ENCODE data around the gene MMP14.

GRCh38 chr14:22887260-22887989 lies 51.0 kb downstream of the MMP14 start:
- TF ChIP-seq CTCF (conservative IDR thresholded peaks at IDR 0.05; ENCODE audit: low read length): no peak
- no peak for TF ChIP-seq EZH2phosphoT487 (IDR thresholded peaks at IDR 0.05; ENCODE audit: borderline replicate concordance, low read depth, low read length)
